Heart right ventricle (tissue), 16 donors: ENCODE results near the gene LHB. TPM values are rescaled to one million over a fixed set of nuclear protein-coding genes. Genes with fewer than 3 reads are reported as not detected.
"Not testable (repeated sequence)": the region's sequence is repeated elsewhere in the genome, so short reads cannot be mapped to it uniquely, and the experiment has no call there.

ENCODE experiments used
- ATAC-seq, 8 donors: fragments of 200-7000 bp; cut with Tn5 transposase; one replicate each; pipeline ENCODE4 v1.9.1; 2020; ENCODE audit warnings: mild to moderate bottlenecking in 8 of 8, moderate library complexity in 8 of 8, moderate number of reproducible peaks in 1 of 8
- DNase-seq, 2 donors: peaks; one replicate each; pipeline ENCODE4 v3.0.0-alpha.2; 2020
- H3K27ac ChIP-seq, 10 donors: fragments of 200-600 bp; sonication (generic) in 2 of 10; one replicate each; pipeline versions ENCODE4 v1.5.0 to v1.8.0; 2020 to 2022; ENCODE audit warnings: mild to moderate bottlenecking in 3 of 10
- H3K27me3 ChIP-seq, 7 donors: fragments of 200-600 bp; one replicate each; pipeline ENCODE4 v1.8.0; 2021 to 2022; ENCODE audit warnings: mild to moderate bottlenecking in 2 of 7
- H3K36me3 ChIP-seq, 9 donors: fragments of 200-600 bp; sonication (generic) in 1 of 9; one replicate each; pipeline versions ENCODE4 v1.5.0 to v1.8.0; 2020 to 2022; ENCODE audit warnings: mild to moderate bottlenecking in 2 of 9
- H3K4me1 ChIP-seq, 9 donors: fragments of 200-600 bp; sonication (generic) in 1 of 9; one replicate each; pipeline versions ENCODE4 v1.5.0 to v1.8.0; 2020 to 2022; ENCODE audit warnings: mild to moderate bottlenecking in 4 of 9
- H3K4me3 ChIP-seq, 10 donors: fragments of 200-600 bp; sonication (generic) in 2 of 10; one replicate each; pipeline versions ENCODE4 v1.5.0 to v1.8.0; 2020 to 2022; ENCODE audit warnings: mild to moderate bottlenecking in 7 of 10, moderate library complexity in 2 of 10
- H3K9me3 ChIP-seq, 11 donors: fragments of 200-600 bp in 10 of 11; sonication (generic) in 2 of 11; one replicate each; pipeline versions ENCODE4 v1.5.0 to v1.8.0; 2013 to 2022; ENCODE audit warnings: mild to moderate bottlenecking in 2 of 11, control low read depth in 1 of 11, moderate library complexity in 1 of 11
- CTCF ChIP-seq, 9 donors: fragments of 200-600 bp; sonication (generic) in 2 of 9; IDR thresholded peaks; one replicate each; pipeline versions ENCODE4 v1.5.0 to v1.8.0; 2021 to 2022; ENCODE audit warnings: antibody characterized with exemption in 9 of 9, mild to moderate bottlenecking in 5 of 9, moderate library complexity in 1 of 9
- WGBS, 2 donors: extraction: QIAGEN DNeasy Blood & Tissue Kit; methylation state at CpG; one replicate each; pipeline ENCODE4 v1.1.7; 2013; ENCODE audit warnings: inconsistent platforms in 1 of 2; 5-methylcytosine and 5-hydroxymethylcytosine counted together
- intact Hi-C, 10 donors: fragments of 100-400 bp; cut with DNase I; formaldehyde crosslinking; loops; one replicate each; pipeline versions ENCODE4 v1.11.1 to v1.14.2; 2022
- polyA plus RNA-seq, 2 donors: library from polyadenylated mRNA; stranded (reverse); fragments of 200-250 nt; gene quantifications; one replicate each; pipeline ENCODE4 v1.2.3, GENCODE V29; 2013
- total RNA-seq, 10 donors: library from RNA; stranded (reverse); fragmentation: NEBNext Ultra II Directional in 3 of 10; extraction: Animal tissue kit (Norgen Biotek cat#: 25700) in 3 of 10; gene quantifications; one replicate each; pipeline versions ENCODE4 v1.2.1 to v1.2.4, GENCODE V29; 2021 to 2023
- donor health status: Arrhythmogenic right ventricular cardiomyopathy.
- donor health status: ischemic (EF 13 %, LVEDD 7.1; RV severe dilation, severe dysfunction).
- donor health status: healthy with polysubstance abuse.
- donor health status: DM: no; HTN: yes; CAD: no.
- donor health status: DM: no; HTN: no; CAD: no.
- donor health status: ischemic (EF 25% LVEDD 6.9; RV normal size, moderate dysfunction).
- donor health status: ischemic (EF 25% LVEDD 5.7; RV mildly dilated, moderate dysfunction).
- donor health status: healthy.
- donor health status: DM: yes; HTN: yes; CAD: no.
- donor health status: Ischemic cardiomyopathy.
- donor health status: ischemic (EF 35%, LVEDD 5.7; RV mildly dilated, moderate dysfunction).
- donor health status: nonischemic (EF 11% LVEDD 7.7; RV severe dilation, severe dysfunction).
- donor health status: DM: yes; HTN: yes; CAD: no.
- donor health status: PGD.
- donor health status: ischemic (EF 29% LVEDD 5.4; RV normal size, mild dysfunction).
- donor health status: nonischemic (EF 23%, LVEDD 6.1; RV moderate dilation, normal function).

The LHB gene
- total and polyA plus RNA-seq, 12 donors, result not detected

GRCh38 chr19:49022116-49022515 is 5.2 kb upstream of the LHB start:
- Histone ChIP-seq H3K4me3 (no peak overlapping the region), H3K27me3 (peaks cover 0 to 41% (median 14%) of the 10 kb centered on the region in 7 donors), H3K9me3 (no peaks in the 10 kb centered on the region), H3K36me3 (no peaks in the 10 kb centered on the region), H3K4me1 (peaks cover 0 to 26% (median 23%) of the 10 kb centered on the region in 9 donors), H3K27ac (no peak overlapping the region)
- WGBS, 2 donors, result 91 to 93% methylated on average over 9 of the region's 9 CpGs
- no peak for ATAC-seq
- no peak for TF ChIP-seq CTCF (IDR thresholded peaks at IDR 0.05)
- intact Hi-C loops, result no loop called here
- DNase-seq, result no peak

- peaks cover 0 to 27% (median 23%) of the 10 kb centered on the region in 9 donors for H3K4me1 ChIP-seq
- no peaks in the 10 kb centered on the region for H3K9me3 ChIP-seq
- WGBS, 2 donors, result 43 to 45% methylated on average over 16 of the region's 16 CpGs
- H3K36me3 ChIP-seq, result peaks cover 0 to 3% (median 0%) of the 10 kb centered on the region in 9 donors
- H3K4me3 ChIP-seq, result no peak overlapping the region
- intact Hi-C loops, result no loop called here
- DNase-seq (no peak), ATAC-seq (no peak)
- peaks cover 0 to 41% (median 14%) of the 10 kb centered on the region in 7 donors for H3K27me3 ChIP-seq
- TF ChIP-seq CTCF (IDR thresholded peaks at IDR 0.05), result no peak
- H3K27ac ChIP-seq, result no peak overlapping the region
Observed at GRCh38 chr19:49020931-49021895, 4.3 kb upstream of the LHB start.

GRCh38 chr19:49020342-49020741 is 3.5 kb upstream of the LHB start:
- peaks cover 0 to 10% (median 3%) of the 10 kb centered on the region in 9 donors for H3K36me3 ChIP-seq
- WGBS, 2 donors, result 73 to 77% methylated on average over 11 of the region's 11 CpGs
- no peak for DNase-seq
- peaks cover 0 to 41% (median 14%) of the 10 kb centered on the region in 7 donors for H3K27me3 ChIP-seq
- intact Hi-C loops, result no loop called here
- ATAC-seq, result no peak
- no peak for TF ChIP-seq CTCF (IDR thresholded peaks at IDR 0.05)
- H3K27ac ChIP-seq, result no peak overlapping the region
- no peaks in the 10 kb centered on the region for H3K9me3 ChIP-seq
- H3K4me3 ChIP-seq, result no peak overlapping the region
- H3K4me1 ChIP-seq, result peaks cover 0 to 27% (median 23%) of the 10 kb centered on the region in 9 donors

DNA sequence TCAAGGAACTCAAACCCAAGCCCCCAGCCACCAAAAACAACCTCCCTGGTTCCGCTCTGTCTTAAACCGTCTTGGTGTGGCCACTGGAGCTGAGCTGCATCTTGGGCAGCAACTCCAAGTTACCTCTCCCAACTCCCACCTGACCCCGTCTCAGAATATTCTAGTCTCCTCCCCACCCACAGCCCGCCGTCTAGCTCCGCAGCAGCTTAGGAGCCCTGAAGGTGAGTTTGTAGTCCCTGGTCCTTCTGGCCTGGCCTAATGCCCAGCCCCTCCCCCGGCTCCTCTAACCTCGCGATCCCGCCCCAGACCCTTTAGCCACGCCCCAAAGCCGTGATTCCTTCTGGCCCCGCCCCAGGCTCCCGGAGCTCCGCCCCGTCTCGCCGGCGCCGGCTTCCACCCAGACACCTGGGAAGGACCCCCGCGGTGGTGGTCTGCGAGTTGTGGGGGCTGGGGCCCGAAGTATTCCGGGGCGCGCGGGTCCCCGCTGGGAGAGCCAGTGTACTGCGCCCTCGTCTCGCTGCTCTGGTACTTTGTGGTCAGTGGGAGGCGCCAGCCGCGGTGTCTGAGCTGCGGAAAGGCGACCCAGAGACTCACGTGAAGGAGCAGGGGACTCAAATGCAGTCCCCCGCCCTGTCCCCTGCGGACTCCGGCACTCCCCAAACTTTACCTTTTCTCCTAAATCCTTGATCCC is 2.5 kb upstream of the LHB start:
- H3K4me1 ChIP-seq, result peaks cover 0 to 27% (median 23%) of the 10 kb centered on the region in 9 donors
- H3K9me3 ChIP-seq, result no peaks in the 10 kb centered on the region
- no peak overlapping the region for H3K27ac ChIP-seq
- H3K4me3 ChIP-seq, result peak overlapping the region; percentile 32 to 59 (median 54)
- 10 to 24% methylated on average over 41 of the region's 41 CpGs for WGBS, 2 donors
- ATAC-seq (peak; percentile 46 to 73 (median 60)), DNase-seq (peak; percentile 46 to 69)
- peaks cover 0 to 19% (median 13%) of the 10 kb centered on the region in 9 donors for H3K36me3 ChIP-seq
- intact Hi-C loops, result no loop called here
- TF ChIP-seq CTCF (IDR thresholded peaks at IDR 0.05), result peak in 3 of 9 donors; percentile 6 to 15 (median 7)
- H3K27me3 ChIP-seq, result peaks cover 0 to 41% (median 14%) of the 10 kb centered on the region in 7 donors

DNA sequence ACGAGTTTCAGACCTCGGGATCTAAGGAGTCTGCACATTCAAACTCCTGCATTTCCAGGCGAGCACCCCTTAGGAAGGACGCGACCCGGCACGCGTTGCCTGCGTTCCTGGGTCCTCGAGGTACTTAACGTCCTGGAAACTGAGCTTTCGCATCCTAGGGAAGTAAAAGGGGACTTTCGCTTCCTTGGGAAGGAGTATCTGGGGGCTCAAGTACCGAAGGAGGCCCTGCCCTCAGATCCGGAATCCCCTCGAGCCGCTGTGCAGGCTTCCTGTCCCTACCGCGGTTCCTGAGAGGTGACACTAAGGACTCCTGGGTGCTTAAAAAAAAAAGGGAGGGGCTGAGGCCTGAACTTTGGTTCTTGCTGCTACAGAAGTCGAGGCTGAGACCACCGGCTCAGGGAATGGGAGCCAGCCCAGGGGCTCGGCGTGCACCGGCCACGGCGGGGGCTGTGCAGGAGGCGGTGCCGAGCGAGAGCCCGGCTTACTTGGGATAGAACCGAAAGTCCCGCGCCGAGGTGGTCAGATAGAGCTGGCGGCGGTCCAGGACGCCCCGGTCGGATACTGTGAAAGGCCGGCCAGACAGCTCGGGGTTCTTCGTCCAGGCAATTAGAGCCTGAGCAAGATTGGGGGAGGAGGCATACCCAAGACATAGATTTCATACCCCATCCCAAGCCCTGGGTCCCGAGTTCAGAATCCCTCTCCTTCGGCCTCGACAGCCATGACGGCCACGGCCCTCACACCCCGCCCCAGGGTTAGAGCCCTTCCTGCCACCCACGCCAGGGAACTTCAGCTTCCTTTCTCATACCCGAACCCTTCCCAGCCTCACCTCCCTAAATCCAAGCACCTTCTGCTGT is 1.7 kb upstream of the LHB start:
- Histone ChIP-seq H3K4me1 (peaks cover 0 to 27% (median 23%) of the 10 kb centered on the region in 9 donors), H3K4me3 (peak overlapping the region; percentile 32 to 59 (median 54)), H3K27me3 (peaks cover 0 to 41% (median 14%) of the 10 kb centered on the region in 7 donors), H3K36me3 (peaks cover 0 to 27% (median 13%) of the 10 kb centered on the region in 9 donors)
- ATAC-seq (peak in 7 of 8 donors; percentile 6 to 36 (median 27)), DNase-seq (peak in 1 of 2 donors; percentile 16)
- 5% methylated on average over 46 to 49 of the region's 50 CpGs for WGBS, 2 donors
- H3K27ac ChIP-seq, intact Hi-C loops, H3K9me3 ChIP-seq: not testable (repeated sequence)
